ENCODE data around the gene TBC1D14.

Gene TBC1D14

GRCh38 chr4:6965329-6965728, 55.7 kb downstream of the TBC1D14 start:
- 0 out of 2 replicates have a peak, but pooled peaks cover 3% of the 10 kb centered on the region for H4K20me1 ChIP-seq (ENCODE audit: low read depth, low read length)
- no peak for TF ChIP-seq CTCF (IDR thresholded peaks at IDR 0.05; ENCODE audit: insufficient read depth, low read length, poor library complexity, severe bottlenecking)
- no peak for TF ChIP-seq EZH2phosphoT487 (conservative IDR thresholded peaks at IDR 0.05; ENCODE audit: low read length)
- H3K79me2 ChIP-seq (ENCODE audit: insufficient read depth, low read length): no peaks in the 10 kb centered on the region
- H3K27me3 ChIP-seq (ENCODE audit: low read length): no peaks in the 10 kb centered on the region
- no peak overlapping the region for H2AFZ ChIP-seq (ENCODE audit: low read depth, low read length, severe bottlenecking)
- no peak overlapping the region for H3K4me2 ChIP-seq (ENCODE audit: low read depth, low read length, poor library complexity, severe bottlenecking)
- no peak overlapping the region for H3K4me3 ChIP-seq (ENCODE audit: insufficient read depth, low read length, poor library complexity, severe bottlenecking)
- no peaks in the 10 kb centered on the region; the same call in 1 of the 2 replicates for H3F3A ChIP-seq (ENCODE audit: insufficient read depth)
- no peaks in the 10 kb centered on the region for H3K9me3 ChIP-seq (ENCODE audit: insufficient read depth, low read length)
- no peaks in the 10 kb centered on the region for H3K9me2 ChIP-seq (replicated peaks; ENCODE audit: insufficient read depth, low read length)
- no peak overlapping the region for H3K9ac ChIP-seq (ENCODE audit: low read length)
- H3K36me3 ChIP-seq (ENCODE audit: low read length): no peaks in the 10 kb centered on the region
- no peak overlapping the region for H3K27ac ChIP-seq (ENCODE audit: low read depth, low read length)

- H3K27ac ChIP-seq (ENCODE audit: low read depth, low read length): no peak overlapping the region
- no peaks in the 10 kb centered on the region for H3K9me2 ChIP-seq (replicated peaks; ENCODE audit: insufficient read depth, low read length)
- no peaks in the 10 kb centered on the region; the same call in 1 of the 2 replicates for H3F3A ChIP-seq (ENCODE audit: insufficient read depth)
- no peaks in the 10 kb centered on the region for H3K27me3 ChIP-seq (ENCODE audit: low read length)
- H3K9ac ChIP-seq (ENCODE audit: low read length): no peak overlapping the region
- H2AFZ ChIP-seq (ENCODE audit: low read depth, low read length, severe bottlenecking): no peak overlapping the region
- no peak for TF ChIP-seq CTCF (IDR thresholded peaks at IDR 0.05; ENCODE audit: insufficient read depth, low read length, poor library complexity, severe bottlenecking)
- no peak for TF ChIP-seq EZH2phosphoT487 (conservative IDR thresholded peaks at IDR 0.05; ENCODE audit: low read length)
- no peak overlapping the region for H3K4me2 ChIP-seq (ENCODE audit: low read depth, low read length, poor library complexity, severe bottlenecking)
- no peaks in the 10 kb centered on the region for H3K9me3 ChIP-seq (ENCODE audit: insufficient read depth, low read length)
- no peak overlapping the region for H3K4me3 ChIP-seq (ENCODE audit: insufficient read depth, low read length, poor library complexity, severe bottlenecking)
- H3K36me3 ChIP-seq (ENCODE audit: low read length): no peaks in the 10 kb centered on the region
- H3K79me2 ChIP-seq (ENCODE audit: insufficient read depth, low read length): no peaks in the 10 kb centered on the region
- 0 out of 2 replicates have a peak, but pooled peaks cover under 1% of the 10 kb centered on the region for H4K20me1 ChIP-seq (ENCODE audit: low read depth, low read length)
These were observed 58.3 kb downstream of the TBC1D14 start for GRCh38 chr4:6967846-6968340.

- no peaks in the 10 kb centered on the region; the same call in 1 of the 2 replicates for H3F3A ChIP-seq (ENCODE audit: insufficient read depth)
- no peak overlapping the region for H3K9ac ChIP-seq (ENCODE audit: low read length)
- H3K27ac ChIP-seq (ENCODE audit: low read depth, low read length): no peak overlapping the region
- H4K20me1 ChIP-seq (ENCODE audit: low read depth, low read length): no peaks in the 10 kb centered on the region
- no peak for TF ChIP-seq CTCF (IDR thresholded peaks at IDR 0.05; ENCODE audit: insufficient read depth, low read length, poor library complexity, severe bottlenecking)
- no peak for TF ChIP-seq EZH2phosphoT487 (conservative IDR thresholded peaks at IDR 0.05; ENCODE audit: low read length)
- no peaks in the 10 kb centered on the region for H3K79me2 ChIP-seq (ENCODE audit: insufficient read depth, low read length)
- H3K4me3 ChIP-seq (ENCODE audit: insufficient read depth, low read length, poor library complexity, severe bottlenecking): no peak overlapping the region
- H3K36me3 ChIP-seq (ENCODE audit: low read length): no peaks in the 10 kb centered on the region
- no peaks in the 10 kb centered on the region for H3K27me3 ChIP-seq (ENCODE audit: low read length)
- H2AFZ ChIP-seq (ENCODE audit: low read depth, low read length, severe bottlenecking): no peak overlapping the region
- no peaks in the 10 kb centered on the region for H3K9me3 ChIP-seq (ENCODE audit: insufficient read depth, low read length)
- no peaks in the 10 kb centered on the region for H3K9me2 ChIP-seq (replicated peaks; ENCODE audit: insufficient read depth, low read length)
- H3K4me2 ChIP-seq (ENCODE audit: low read depth, low read length, poor library complexity, severe bottlenecking): no peak overlapping the region
These were observed 58.9 kb downstream of the TBC1D14 start for GRCh38 chr4:6968496-6968895.

All from SU-DHL-6 (cell line).